HL-60 (cell line): Measurements from ENCODE around the gene KRT24.

Experiments used
- DNase-seq, 2 experiments: peaks; one replicate each; pipeline ENCODE4 v3.0.0-alpha.2; 2010 to 2020; ENCODE audit warnings: low read depth in 1 of 2, low spot score in 1 of 2
- H3K27ac ChIP-seq: fragments of 250-450 bp; sonication (Bioruptor Pico); replicated peaks from 2 replicates; pipeline ENCODE4 v1.5.1; 2020; ENCODE audit warnings: mild to moderate bottlenecking, moderate library complexity
- H3K27me3 ChIP-seq: fragments of 250-450 bp; sonication (Bioruptor Pico); 2 replicates; pipeline ENCODE4 v1.5.1; 2021; ENCODE audit warnings: mild to moderate bottlenecking, moderate library complexity; ENCODE audit not compliant: insufficient read depth, poor library complexity, severe bottlenecking
- H3K4me3 ChIP-seq: replicated peaks from 2 replicates; pipeline ENCODE4 v1.5.1; 2011; ENCODE audit warnings: mild to moderate bottlenecking, control low read depth, low read length; ENCODE audit not compliant: insufficient read depth
- GABPA ChIP-seq: IDR thresholded peaks from 2 replicates; pipeline ENCODE4 v1.6.1; 2012; ENCODE audit warnings: low read depth
- POLR2AphosphoS5 ChIP-seq: IDR thresholded peaks from 2 replicates; pipeline ENCODE4 v1.6.1; 2012; ENCODE audit warnings: low read depth
- SPI1 ChIP-seq: IDR thresholded peaks from 2 replicates; pipeline ENCODE4 v1.6.1; 2012; ENCODE audit warnings: low read depth, mild to moderate bottlenecking, borderline replicate concordance
- TF ChIP-seq, protein P1 (sequence below): IDR thresholded peaks from one replicate; pipeline ENCODE4 v1.5.1; 2011; ENCODE audit warnings: low read length, control low read depth, inconsistent platforms; ENCODE audit not compliant: insufficient read depth
- TF ChIP-seq, protein P2 (sequence below): IDR thresholded peaks from 2 replicates; pipeline ENCODE4 v1.6.1; 2012; ENCODE audit warnings: low read depth; ENCODE audit not compliant: insufficient replicate concordance

Gene KRT24

DNA sequence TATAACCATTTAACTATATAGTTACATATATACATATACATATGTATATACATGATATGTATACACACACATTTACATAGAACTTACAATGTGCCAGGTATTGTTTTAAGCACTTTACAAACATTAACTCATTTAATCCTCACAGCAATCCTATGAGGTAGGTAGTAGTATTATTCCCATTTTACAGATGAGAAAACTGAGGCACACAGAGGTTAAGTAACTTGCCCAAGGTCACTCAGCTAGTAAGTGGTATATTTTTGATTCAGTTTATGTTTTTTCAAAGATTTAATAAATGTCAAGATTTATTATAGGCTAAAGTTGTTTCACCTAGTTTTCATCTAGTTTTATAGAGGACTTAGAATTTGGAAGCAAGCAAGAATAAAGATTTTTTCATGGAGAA is 45.2 kb downstream of the KRT24 start:
- peaks cover 8% of the 10 kb centered on the region for H3K27me3 ChIP-seq

DNA sequence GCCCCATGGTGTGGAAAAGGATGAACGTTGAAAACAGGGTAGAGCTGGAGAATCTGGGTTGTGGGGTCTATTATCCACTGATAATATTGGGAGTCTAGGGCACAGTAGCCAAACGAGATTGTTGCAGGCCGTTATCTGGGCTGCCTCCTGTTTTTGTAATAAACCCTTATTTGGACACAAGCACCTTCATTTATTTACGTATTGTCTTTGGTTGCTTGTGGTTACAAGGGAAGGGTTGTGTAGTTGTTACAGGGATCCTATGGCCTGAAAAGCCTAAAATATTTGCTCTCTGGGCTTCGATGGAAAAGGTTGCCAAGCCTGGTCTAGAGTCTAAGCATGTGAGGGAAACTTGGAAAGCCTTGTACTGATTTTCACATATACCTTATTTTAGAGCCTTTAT is 51.6 kb downstream of the KRT24 start:
- TF ChIP-seq GABPA (no peak), POLR2AphosphoS5 (no peak), SPI1 (no peak)
- TF ChIP-seq, protein P1, sequence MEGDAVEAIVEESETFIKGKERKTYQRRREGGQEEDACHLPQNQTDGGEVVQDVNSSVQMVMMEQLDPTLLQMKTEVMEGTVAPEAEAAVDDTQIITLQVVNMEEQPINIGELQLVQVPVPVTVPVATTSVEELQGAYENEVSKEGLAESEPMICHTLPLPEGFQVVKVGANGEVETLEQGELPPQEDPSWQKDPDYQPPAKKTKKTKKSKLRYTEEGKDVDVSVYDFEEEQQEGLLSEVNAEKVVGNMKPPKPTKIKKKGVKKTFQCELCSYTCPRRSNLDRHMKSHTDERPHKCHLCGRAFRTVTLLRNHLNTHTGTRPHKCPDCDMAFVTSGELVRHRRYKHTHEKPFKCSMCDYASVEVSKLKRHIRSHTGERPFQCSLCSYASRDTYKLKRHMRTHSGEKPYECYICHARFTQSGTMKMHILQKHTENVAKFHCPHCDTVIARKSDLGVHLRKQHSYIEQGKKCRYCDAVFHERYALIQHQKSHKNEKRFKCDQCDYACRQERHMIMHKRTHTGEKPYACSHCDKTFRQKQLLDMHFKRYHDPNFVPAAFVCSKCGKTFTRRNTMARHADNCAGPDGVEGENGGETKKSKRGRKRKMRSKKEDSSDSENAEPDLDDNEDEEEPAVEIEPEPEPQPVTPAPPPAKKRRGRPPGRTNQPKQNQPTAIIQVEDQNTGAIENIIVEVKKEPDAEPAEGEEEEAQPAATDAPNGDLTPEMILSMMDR = no peak
- TF ChIP-seq, protein P2, sequence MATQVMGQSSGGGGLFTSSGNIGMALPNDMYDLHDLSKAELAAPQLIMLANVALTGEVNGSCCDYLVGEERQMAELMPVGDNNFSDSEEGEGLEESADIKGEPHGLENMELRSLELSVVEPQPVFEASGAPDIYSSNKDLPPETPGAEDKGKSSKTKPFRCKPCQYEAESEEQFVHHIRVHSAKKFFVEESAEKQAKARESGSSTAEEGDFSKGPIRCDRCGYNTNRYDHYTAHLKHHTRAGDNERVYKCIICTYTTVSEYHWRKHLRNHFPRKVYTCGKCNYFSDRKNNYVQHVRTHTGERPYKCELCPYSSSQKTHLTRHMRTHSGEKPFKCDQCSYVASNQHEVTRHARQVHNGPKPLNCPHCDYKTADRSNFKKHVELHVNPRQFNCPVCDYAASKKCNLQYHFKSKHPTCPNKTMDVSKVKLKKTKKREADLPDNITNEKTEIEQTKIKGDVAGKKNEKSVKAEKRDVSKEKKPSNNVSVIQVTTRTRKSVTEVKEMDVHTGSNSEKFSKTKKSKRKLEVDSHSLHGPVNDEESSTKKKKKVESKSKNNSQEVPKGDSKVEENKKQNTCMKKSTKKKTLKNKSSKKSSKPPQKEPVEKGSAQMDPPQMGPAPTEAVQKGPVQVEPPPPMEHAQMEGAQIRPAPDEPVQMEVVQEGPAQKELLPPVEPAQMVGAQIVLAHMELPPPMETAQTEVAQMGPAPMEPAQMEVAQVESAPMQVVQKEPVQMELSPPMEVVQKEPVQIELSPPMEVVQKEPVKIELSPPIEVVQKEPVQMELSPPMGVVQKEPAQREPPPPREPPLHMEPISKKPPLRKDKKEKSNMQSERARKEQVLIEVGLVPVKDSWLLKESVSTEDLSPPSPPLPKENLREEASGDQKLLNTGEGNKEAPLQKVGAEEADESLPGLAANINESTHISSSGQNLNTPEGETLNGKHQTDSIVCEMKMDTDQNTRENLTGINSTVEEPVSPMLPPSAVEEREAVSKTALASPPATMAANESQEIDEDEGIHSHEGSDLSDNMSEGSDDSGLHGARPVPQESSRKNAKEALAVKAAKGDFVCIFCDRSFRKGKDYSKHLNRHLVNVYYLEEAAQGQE = no peak
- Histone ChIP-seq H3K27me3 (no peaks in the 10 kb centered on the region), H3K4me3 (no peak overlapping the region), H3K27ac (no peak overlapping the region)
- DNase-seq = no peak

More for the DNA sequence above, 45.2 kb downstream of the KRT24 start:
- TF ChIP-seq, protein P1 = no peak
- TF ChIP-seq, protein P2 = no peak
- TF ChIP-seq POLR2AphosphoS5 (no peak), GABPA (no peak), SPI1 (no peak)
- no peak for DNase-seq
- Histone ChIP-seq H3K4me3 (no peak overlapping the region), H3K27ac (no peak overlapping the region)

DNA sequence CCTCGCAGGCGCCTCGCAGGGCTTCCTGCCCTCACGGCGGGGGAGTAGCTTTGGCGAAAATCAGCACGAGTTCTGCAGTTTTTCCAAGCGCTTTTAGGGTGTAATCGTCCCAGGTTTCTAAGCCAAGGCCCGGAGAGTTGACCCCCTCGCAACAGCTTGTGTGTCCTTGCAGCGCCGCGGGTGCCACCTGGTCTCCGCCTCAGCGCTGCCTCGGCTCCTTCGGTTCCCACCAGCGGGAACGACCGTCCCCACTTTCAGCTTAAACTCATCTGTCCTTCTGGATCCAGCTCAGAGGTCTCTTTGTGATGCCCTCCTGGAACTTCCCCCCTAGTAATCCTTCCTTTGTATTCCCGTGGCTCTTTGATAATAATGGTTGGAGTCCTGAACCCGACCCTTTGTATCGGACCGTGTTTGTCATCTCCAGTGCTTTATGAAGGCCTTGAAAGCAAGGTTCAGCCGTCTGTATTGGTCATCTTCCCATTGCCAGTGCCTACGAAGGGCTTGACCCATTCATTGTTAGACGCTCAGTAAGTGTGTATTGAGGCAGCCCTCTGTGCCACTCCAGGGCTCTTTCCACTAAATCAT is 55.1 kb downstream of the KRT24 start:
- Histone ChIP-seq H3K4me3 (peak overlapping the region; percentile 92), H3K27ac (peak overlapping the region; percentile 98), H3K27me3 (no peaks in the 10 kb centered on the region)
- no peak for DNase-seq
- TF ChIP-seq POLR2AphosphoS5 (no peak), GABPA (no peak), SPI1 (no peak)
- TF ChIP-seq, protein P2 = no peak
- TF ChIP-seq, protein P1 = no peak
